Activated CD4-positive, alpha-beta T cell treated with anti-CD3 and anti-CD28 coated beads for 4 hours (primary cell): ENCODE measurements around the gene AIFM1.

ENCODE experiments used
- DNase-seq, 2 donors: peaks; one replicate each; pipeline ENCODE4 v3.0.0-alpha.2; 2020

The AIFM1 gene

GRCh38 chrX:130167040-130167439, 1.4 kb upstream of the AIFM1 start:
- no peak for DNase-seq

- no peak for DNase-seq
Observed at GRCh38 chrX:130166503-130166777, 799 bp upstream of the AIFM1 start.

- peak in 1 of 2 donors; percentile 14 for DNase-seq
Observed at GRCh38 chrX:130165181-130165702, 399 bp downstream of the AIFM1 start.

- DNase-seq, result no peak
Observed at GRCh38 chrX:130163398-130163797, 2.2 kb downstream of the AIFM1 start.

DNA sequence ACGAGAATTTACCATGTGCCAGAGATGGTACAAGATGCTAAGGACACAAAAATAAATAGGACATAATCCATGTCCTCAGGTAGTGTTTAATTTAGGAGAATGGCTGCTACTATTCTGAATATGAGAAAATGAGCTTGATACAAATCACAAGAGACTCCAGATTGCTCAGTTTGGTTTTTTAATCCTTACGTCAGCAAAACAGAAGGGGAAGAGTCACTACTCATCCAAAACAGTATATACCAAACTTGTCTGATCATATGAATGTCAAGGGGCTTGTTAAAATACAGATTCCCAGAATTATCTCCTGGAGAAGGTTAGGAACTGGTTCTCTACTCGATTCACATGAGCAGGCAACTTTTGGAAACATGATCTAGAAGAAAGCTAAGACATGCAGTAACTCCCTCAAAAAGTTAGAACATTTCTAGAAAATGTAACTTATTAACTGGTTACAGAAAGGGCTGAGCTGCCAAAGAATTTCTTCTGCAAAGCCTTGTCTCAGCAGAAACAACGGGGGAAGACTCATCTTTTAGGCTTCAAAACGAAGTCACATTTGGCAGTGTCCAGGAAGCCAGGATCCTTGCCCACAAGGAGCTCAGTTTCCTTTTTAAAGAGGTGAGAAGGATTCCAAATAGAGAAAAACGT, 3.4 kb downstream of the AIFM1 start:
- no peak for DNase-seq

DNA sequence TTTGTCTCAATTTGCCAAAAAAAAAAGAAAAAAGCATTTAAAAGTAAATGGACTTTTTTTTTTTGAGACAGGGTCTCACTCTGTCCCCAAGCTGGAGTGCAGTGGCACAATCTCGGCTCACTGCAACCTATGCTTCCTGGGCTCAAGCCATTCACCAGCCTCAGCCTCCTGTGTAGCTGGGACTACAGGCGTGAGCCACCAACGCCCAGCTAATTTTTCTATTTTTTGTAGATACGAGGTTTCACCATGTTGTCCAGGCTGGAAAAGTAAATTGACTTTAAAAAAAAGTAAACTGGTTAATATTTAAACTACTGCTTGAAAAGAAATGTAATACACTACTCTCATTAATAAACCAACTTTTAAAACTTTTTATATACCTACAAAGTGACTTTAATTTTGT, 5.9 kb downstream of the AIFM1 start:
- no peak for DNase-seq

GRCh38 chrX:130158311-130158710, 7.3 kb downstream of the AIFM1 start:
- DNase-seq, result no peak

GRCh38 chrX:130155564-130155963, 10.1 kb downstream of the AIFM1 start:
- DNase-seq, result no peak

GRCh38 chrX:130147631-130148030, 18.0 kb downstream of the AIFM1 start:
- no peak for DNase-seq

GRCh38 chrX:130145123-130145522, 20.5 kb downstream of the AIFM1 start:
- no peak for DNase-seq

GRCh38 chrX:130144509-130144908, 21.1 kb downstream of the AIFM1 start:
- no peak for DNase-seq

- DNase-seq, result no peak
Observed at GRCh38 chrX:130139474-130140201, 26.0 kb downstream of the AIFM1 start.

GRCh38 chrX:130136961-130137360, 28.7 kb downstream of the AIFM1 start:
- DNase-seq, result no peak

- DNase-seq, result no peak
Observed at GRCh38 chrX:130136496-130136895, 29.1 kb downstream of the AIFM1 start.

- DNase-seq, result no peak
Observed at GRCh38 chrX:130130990-130131389, 34.7 kb downstream of the AIFM1 start.

DNA sequence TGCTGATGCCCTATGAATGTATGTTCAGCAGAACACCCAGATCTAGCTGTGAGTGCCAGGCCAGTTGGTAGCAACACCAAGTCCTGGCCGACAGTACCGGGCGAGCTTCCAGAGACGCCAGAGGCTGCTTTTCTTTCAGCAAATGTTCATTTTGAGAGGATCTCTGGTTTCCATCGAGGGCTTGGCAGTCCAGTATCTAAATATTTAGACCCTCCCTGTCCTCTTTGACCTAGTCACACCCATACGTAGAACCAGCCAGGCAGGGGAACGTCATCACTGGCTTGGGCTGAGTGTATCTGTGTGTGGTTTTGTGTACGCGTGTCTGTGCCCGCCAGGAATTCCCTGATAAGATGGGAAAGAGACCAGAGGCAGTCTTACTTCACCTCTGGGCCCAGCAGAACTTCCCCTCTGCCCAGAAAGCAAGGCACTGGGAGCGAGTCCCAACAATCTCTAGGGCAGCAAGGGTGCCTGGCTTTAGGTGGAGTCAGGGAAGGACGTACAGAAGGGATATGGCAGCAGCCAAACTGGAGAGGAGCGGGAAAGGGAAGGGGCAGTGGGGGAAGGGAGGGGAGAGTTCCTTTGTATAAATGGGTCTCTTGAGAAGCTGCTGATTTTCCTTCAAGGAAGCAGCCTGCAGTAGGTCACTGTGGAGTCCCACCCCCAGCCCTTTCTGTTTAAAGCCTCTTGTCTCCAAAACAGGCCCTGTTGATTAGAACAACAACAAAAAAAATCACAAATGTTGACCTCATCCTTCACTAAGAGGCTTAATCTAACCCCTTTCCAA, 40.4 kb downstream of the AIFM1 start:
- no peak for DNase-seq

DNA sequence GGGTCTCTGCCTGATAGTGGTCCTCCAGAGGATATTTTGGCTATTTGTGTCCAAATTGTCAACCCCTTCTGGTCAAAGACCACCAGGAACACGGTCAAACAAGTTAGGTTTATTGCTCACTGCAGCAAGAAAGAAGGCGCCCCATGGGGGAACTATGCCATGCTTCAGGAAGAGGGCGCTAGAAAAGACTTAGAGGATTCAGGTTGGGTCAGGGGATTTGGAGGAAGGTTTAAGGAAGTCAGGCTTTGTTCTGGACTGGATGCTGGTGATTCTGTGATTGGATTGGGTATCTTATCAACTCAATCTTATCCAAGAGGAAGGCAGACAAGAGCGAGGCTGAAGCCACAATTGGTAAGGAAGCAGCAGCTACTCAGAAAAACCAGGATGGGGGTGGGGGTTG, 41.1 kb downstream of the AIFM1 start:
- DNase-seq, result no peak

GRCh38 chrX:130121505-130121800, 44.2 kb downstream of the AIFM1 start:
- DNase-seq, result no peak

DNA sequence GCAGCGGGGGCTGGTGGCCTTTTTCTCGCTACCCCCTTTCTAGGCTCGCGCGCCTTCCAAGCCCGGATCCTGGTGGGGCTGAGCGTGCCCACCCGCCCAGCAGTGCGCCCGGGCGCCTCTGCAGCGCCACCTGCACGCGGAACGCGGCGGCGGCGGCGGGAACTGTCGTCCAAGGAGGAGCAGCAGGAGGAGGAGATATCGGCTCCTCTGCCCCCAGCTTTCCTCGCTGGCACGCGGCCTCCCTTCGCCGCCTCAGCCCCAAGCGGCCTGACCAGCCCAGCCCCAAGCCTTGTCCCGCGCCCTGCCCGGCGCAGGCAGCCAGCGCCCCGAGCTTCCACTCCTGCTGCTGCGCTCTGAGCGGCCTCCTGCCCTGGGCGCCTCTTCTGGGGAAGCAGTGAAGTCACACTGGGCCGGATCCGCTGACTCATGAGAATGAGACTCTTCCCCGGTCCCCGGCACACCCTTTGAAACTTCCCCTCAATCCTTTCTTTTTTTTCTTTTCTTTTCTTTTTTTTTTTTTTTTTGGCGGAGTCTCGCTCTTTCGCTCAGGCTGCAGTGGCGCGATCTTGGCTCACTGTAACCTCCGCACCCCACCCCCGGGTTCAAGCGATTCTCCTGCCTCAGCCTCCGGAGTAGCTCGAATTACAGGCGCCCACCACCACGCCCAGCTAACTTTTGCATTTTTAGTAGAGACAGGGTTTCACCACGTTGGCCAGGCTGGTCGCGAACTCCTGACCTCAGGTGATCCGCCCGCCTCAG, 44.7 kb downstream of the AIFM1 start:
- peak; percentile 61 to 63 for DNase-seq

DNA sequence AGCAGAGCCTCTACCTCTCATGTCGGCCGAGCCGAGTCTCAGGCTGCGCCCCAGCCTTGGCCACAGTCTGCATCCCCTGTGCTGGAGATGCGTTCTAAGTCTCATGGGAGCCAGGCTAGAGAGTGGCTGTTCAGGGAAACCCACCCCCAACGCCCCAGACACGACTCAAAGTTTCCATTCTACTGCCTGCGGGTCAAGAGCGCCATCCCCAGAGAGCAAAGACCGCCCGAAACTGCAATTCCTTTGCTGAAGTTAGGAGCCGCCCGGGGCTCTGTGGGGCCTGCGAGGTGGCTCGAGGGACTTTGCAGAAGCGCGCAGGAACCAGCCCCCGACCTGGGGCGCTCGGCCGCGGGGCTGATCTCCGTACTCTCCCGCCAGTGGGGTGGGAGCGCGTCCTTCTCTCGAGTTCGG, 45.3 kb downstream of the AIFM1 start:
- no peak for DNase-seq

DNA sequence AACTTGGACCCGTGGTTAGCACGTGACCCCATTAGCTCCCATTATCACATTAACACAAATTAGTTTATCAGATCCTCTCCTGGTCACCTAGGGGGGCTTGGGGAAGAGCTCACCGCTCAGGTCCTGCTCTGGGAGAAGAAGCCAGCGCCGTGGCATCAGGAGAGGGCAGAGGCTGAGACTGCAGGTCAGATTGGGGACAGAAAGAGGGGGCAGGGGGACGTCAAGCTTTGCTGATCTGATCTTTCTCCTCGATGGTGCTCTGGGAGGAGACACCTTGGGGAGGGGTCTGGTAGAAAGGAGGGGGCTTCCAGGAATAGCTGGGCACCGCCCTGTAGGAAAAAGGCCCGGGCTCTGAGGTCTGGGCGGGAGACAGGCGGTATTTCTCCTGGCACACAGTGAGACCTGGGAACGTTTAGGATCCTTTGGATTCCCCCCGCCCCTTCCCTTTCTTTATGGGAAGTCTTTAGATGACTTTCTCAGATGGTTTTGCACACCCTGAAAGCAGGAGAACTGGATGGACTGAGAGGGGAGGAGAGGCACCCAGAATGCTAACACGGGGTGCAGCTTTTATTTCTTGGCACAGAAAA, 46.2 kb downstream of the AIFM1 start:
- DNase-seq, result no peak

GRCh38 chrX:130118441-130119311, 47.0 kb downstream of the AIFM1 start:
- DNase-seq, result no peak
